DOHH2 (cell line): Measurements from ENCODE around the gene PARM1.

ENCODE experiments used
- CTCF ChIP-seq: fragments of 200-600 bp; sonication (generic); IDR thresholded peaks from one replicate; pipeline ENCODE4 v1.5.1; 2014; ENCODE audit warnings: antibody characterized with exemption, mild to moderate bottlenecking, low read depth, low read length; ENCODE audit not compliant: poor library complexity, severe bottlenecking
- EZH2phosphoT487 ChIP-seq: fragments of 200-600 bp; sonication (generic); IDR thresholded peaks from 2 replicates; pipeline ENCODE4 v1.6.1; 2017; ENCODE audit warnings: borderline replicate concordance, mild to moderate bottlenecking, antibody characterized with exemption, low read length, moderate library complexity, mixed read lengths

DNA sequence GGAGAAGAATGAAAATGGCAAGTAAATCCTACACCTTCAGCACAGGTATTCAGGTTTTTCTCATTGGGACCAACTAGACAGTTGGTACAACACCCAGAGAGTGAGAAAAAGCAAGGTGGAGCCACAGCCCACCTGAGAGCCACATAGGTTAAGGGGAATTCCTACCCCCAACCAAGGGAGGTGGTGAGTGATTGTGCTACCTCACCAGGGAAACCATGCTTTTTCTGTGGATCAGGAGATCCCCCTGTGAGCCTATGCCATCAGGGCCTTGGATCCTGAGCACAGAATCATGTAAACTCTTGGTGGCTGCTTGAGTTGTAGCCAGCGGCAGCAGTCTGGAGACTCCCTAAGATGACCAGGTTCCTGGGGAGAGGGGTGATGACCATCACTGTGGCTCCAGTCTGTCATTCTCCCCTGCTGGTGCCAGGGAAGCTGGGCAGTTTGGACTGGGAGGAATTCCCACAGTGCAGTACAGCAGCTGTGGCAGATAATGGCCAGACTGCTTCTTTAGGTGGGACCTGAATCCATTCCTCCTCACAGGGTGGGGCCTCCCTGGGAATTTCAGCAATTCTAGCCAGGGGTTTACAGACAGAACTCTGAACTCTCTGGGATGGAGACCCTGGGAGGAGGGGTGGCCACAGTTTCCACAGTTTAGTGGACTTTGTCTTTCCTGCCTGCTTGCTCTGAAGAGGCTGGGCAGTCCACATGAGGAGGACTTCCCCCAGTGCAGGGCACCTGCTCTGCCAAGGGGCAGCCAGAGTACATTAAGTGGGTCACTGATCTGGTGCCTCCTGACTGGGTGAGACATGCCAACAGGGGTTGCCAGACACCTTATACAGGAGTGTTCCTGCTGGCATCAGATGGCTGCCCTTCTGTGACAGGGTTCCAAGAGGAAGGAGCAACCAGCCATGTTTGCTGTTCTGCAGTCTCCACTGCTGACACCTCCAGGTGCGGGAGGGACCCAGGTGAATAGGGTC lies 43.2 kb downstream of the PARM1 start:
- TF ChIP-seq CTCF (no peak), EZH2phosphoT487 (no peak)
